HG02852 (cell line): ENCODE data around the gene ACAN.

ENCODE experiments used
- ATAC-seq: cut with Tn5 transposase; IDR thresholded peaks from one replicate; pipeline ENCODE4 v1.9.1; 2021; ENCODE audit warnings: mild to moderate bottlenecking, moderate library complexity; ENCODE audit not compliant: unreplicated experiment

ACAN gene

GRCh38 chr15:88800738-88801137 lies 2.5 kb upstream of the ACAN start:
- no peak for ATAC-seq

GRCh38 chr15:88802250-88802990 lies 816 bp upstream of the ACAN start:
- ATAC-seq = no peak

DNA sequence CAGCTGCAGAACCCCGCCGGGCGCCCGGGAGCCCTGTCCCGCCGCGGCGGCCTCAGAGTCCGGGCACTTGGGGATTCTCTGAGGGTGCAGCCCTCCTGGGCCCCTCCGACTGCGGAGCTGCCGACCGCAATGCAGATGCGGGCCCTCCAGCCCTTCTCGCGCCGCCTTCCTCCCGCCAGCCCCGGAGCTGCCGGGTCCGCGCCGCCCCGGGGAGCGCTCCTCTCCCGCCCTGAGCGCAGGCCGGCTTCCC lies 320 bp upstream of the ACAN start:
- no peak for ATAC-seq

- ATAC-seq = no peak
Observed at GRCh38 chr15:88803920-88804247, 648 bp downstream of the ACAN start.

DNA sequence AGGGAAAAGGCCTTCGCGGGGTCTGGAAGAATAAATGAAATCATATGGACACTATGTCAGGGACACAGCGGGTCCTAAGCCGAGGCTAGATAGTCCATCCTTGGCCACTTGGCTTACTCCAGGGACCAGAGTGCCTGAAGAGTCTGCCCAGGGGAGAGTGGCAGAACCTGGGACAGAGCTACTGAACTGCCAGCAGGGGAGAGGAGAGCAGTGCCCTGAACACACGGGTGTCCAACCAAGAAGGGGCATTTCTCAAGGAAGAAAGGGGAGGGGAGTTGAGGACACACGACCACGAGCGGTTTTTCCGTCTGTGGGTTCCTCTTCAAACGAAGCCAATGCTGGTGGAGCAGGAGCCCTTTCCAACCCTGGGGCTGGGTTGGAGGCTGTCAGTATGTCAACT lies 1.0 kb downstream of the ACAN start:
- ATAC-seq = no peak

GRCh38 chr15:88805031-88805780 lies 2.0 kb downstream of the ACAN start:
- ATAC-seq = no peak

GRCh38 chr15:88810446-88810845 lies 7.2 kb downstream of the ACAN start:
- ATAC-seq = no peak

DNA sequence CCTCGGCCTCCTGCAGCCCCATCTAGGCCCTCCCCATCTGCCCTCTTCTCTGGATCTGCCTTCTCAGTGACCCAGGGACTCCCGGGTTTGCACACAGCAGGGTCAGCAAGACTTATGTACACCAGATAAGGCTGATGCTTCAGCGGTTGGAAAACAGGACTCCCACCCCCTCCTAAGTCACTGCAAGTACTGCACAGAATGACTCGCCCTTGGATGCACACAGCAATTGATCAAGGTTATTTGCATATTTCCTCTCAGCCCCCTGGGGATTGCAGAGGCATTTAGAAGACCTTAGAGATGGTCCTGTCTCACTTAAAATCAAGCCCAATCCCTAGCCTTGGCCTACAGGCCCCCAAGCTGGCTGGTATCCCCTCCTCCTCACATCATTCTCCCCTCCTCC lies 8.9 kb downstream of the ACAN start:
- no peak for ATAC-seq

GRCh38 chr15:88813960-88814359 lies 10.7 kb downstream of the ACAN start:
- ATAC-seq = no peak

GRCh38 chr15:88814393-88814792 lies 11.2 kb downstream of the ACAN start:
- ATAC-seq = no peak

DNA sequence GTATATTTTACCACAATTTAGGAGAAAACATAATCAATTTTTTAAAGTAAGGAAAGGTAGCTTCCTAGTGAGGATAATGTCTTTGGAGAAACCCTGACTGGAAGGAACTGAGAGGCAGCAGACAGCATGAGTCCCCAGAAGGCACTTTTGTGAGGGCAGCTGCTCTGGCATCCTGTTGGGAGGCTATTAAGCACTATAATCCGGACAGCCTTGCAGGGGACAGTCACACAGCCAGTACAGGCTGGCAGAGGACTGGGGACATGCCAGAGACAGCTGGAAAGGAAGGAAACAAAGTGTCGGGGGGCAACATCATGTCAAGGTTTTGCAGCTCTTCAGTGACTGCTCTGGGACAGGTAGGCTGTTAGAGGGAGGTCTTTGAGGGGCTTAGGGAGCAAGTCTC lies 15.7 kb downstream of the ACAN start:
- no peak for ATAC-seq

- ATAC-seq = no peak
Observed at GRCh38 chr15:88821993-88822392, 18.8 kb downstream of the ACAN start.

- ATAC-seq = no peak
Observed at GRCh38 chr15:88828791-88829190, 25.6 kb downstream of the ACAN start.

DNA sequence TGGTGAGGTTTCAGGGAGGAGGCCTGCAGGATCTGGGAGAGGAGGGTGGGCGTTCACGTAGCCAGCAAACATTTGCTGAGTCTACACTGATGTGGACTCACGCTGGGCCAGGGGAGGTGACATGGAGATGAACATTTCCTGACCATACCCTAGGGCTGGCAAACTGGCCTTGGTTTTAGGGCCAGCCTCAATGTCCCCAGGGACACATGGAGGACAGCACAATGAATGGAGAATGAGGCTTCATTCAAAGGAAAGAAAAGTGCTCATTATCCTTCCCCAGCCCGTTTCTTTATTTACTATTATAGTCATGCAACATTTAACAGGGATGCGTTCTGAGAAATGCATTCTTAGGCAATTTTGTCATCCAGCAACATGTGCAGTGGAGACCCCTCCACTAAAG lies 26.8 kb downstream of the ACAN start:
- ATAC-seq = no peak

DNA sequence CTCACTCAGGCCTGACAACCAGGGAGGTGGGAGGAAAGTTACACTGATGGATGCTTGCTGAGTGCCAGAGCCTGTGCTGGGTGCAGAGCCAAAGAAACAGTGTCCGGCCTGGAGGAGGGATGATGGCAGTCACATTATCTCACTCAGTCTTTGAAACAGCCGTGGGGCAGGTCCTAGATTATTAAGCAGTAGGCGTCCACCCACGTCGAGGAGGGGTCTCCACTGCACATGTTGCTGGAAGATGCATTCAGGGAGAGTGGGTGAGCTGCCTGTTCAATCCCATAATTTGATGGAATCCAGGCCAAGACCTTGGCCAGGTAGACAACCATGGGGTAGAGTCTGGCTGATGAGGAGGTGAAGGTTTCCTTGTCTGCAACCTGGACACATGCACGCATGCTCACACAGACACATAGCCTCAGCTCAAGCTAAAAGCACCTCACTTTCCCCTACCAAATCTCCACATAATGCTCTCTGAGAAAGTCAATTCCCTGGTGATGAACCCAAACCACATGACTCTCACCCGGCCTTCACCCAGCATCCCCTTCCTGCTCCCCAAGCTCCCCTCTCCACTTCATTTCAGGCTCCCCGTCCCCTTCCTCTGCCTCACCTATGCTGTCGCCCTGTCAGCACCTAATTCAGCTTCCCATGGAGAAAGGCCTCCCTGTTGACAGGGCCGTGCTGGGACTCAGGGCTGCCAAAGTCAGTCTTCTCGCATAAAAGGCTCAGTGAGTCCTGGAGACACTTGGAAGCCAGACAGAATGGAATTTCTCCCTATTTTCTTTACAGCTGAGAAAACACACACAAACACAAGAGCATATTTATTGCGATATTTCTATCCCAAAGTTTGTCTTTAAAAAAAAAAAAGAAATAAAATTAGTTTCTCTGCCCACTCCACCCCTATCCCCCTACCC lies 29.8 kb downstream of the ACAN start:
- ATAC-seq = no peak

- ATAC-seq = no peak
Observed at GRCh38 chr15:88833731-88834100, 30.5 kb downstream of the ACAN start.

- ATAC-seq = no peak
Observed at GRCh38 chr15:88834211-88834812, 31.1 kb downstream of the ACAN start.

GRCh38 chr15:88835119-88835518 lies 31.9 kb downstream of the ACAN start:
- no peak for ATAC-seq

DNA sequence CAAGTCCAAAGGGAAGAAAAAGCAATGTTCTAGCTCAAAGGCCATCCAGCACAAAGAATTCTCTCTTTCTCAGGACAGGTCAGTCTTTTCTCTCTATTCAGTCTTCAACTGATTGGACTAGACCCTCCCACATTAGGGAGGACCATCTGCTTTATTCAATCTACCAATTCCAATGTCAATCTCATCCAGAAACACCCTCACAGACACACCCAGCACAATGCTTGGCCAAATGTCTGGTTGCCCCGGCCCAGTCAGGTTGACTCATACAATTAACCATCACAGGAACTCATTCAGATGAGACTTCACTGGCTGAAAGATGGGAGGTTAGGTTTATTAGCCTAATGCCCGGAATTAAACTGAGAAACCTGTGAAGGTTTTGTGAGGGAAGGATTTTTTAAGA lies 32.4 kb downstream of the ACAN start:
- ATAC-seq = no peak

- ATAC-seq = no peak
Observed at GRCh38 chr15:88838667-88839066, 35.4 kb downstream of the ACAN start.

DNA sequence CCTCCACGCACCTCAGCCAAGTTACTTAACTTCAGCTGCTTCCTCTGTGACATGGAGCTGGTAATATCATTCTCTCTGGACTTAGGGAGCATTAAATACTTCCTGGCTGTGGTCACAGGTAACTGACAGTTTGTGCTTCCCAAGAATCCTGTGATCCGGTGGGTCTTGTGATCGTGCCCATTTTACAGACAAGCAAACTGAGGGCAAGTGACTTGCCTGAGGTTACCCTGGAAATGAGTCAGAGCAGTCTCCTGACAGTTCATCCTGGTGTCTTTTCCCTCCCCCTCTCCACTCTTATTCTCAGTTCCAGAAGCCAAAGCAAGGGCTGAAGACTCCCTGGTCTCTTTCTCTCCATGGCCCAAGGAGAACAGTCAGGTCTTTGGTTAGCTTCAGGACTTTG lies 35.9 kb downstream of the ACAN start:
- ATAC-seq = no peak

- ATAC-seq = no peak
Observed at GRCh38 chr15:88839961-88840360, 36.7 kb downstream of the ACAN start.
